Uterus (tissue), 4 donors: ENCODE measurements around the gene LINGO1. TPM values are rescaled to one million over a fixed set of nuclear protein-coding genes. Genes with fewer than 3 reads are reported as not detected.

Experiments
- DNase-seq, 2 donors: peaks; one replicate each; pipeline ENCODE4 v3.0.0-alpha.2; 2019 to 2020
- H3K27ac ChIP-seq, 2 donors: fragments of 200-600 bp; sonication (generic); 1 replicate in 1 of 2; 2 replicates in 1 of 2; pipeline ENCODE4 v1.5.1; 2016 to 2018
- H3K27me3 ChIP-seq, 2 donors: fragments of 200-600 bp; sonication (generic); one replicate each; pipeline ENCODE4 v1.5.1; 2018 to 2019; ENCODE audit warnings: control low read depth in 1 of 2
- H3K36me3 ChIP-seq, 2 donors: fragments of 200-600 bp; sonication (generic); one replicate each; pipeline ENCODE4 v1.5.1; 2019; ENCODE audit warnings: control low read depth in 1 of 2
- H3K4me1 ChIP-seq, 2 donors: fragments of 200-600 bp; sonication (generic); one replicate each; pipeline ENCODE4 v1.5.1; 2018 to 2019; ENCODE audit warnings: control low read depth in 1 of 2
- H3K4me3 ChIP-seq, 2 donors: fragments of 200-600 bp; sonication (generic); 1 replicate in 1 of 2; 2 replicates in 1 of 2; pipeline ENCODE4 v1.5.1; 2018 to 2019; ENCODE audit warnings: mild to moderate bottlenecking in 1 of 2
- H3K9me3 ChIP-seq, 2 donors: fragments of 200-600 bp; sonication (generic); one replicate each; pipeline ENCODE4 v1.5.1; 2019; ENCODE audit warnings: control low read depth in 1 of 2
- CTCF ChIP-seq, 4 experiments: fragments of 200-600 bp in 2 of 4; fragments of 450-650 bp in 2 of 4; sonication (generic) in 2 of 4; IDR thresholded peaks; one replicate each; pipeline ENCODE4 v1.5.1; 2016 to 2019; ENCODE audit warnings: antibody characterized with exemption in 4 of 4, mild to moderate bottlenecking in 2 of 4, moderate library complexity in 1 of 4
- POLR2A ChIP-seq, 2 donors: fragments of 450-650 bp; IDR thresholded peaks; one replicate each; pipeline ENCODE4 v1.6.1; 2016; ENCODE audit warnings: antibody characterized with exemption in 2 of 2, mild to moderate bottlenecking in 1 of 2, moderate library complexity in 1 of 2
- intact Hi-C: fragments of 100-400 bp; cut with DNase I; formaldehyde crosslinking; loops from one replicate; pipeline ENCODE4 v1.15.1; 2023; ENCODE audit warnings: low total_unique reads
- total RNA-seq, 4 donors: library from RNA; depleted of rRNA in 3 of 4; stranded (reverse); fragments of >200 nt in 3 of 4; gene quantifications; one replicate each; pipeline versions ENCODE4 v1.1.0 to v1.2.4, GENCODE V29; 2014 to 2023
- donor health status: DM: yes; HTN: yes; CAD: no.

The LINGO1 gene
- total RNA-seq, 4 donors from 2014 or later: 0.26 to 9.6 (median 8.4) TPM; not detected in 1

GRCh38 chr15:77620960-77621647, 11.6 kb downstream of the LINGO1 start:
- DNase-seq: no peak
- Histone ChIP-seq H3K27me3 (no peaks in the 10 kb centered on the region), H3K27ac (no peak overlapping the region), H3K4me3 (no peak overlapping the region), H3K4me1 (no peaks in the 10 kb centered on the region), H3K9me3 (no peaks in the 10 kb centered on the region), H3K36me3 (no peaks in the 10 kb centered on the region)
- intact Hi-C loops: no loop called here
- no peak for TF ChIP-seq POLR2A (IDR thresholded peaks at IDR 0.05)
- TF ChIP-seq CTCF (IDR thresholded peaks at IDR 0.05): no peak

GRCh38 chr15:77620297-77620696, 12.4 kb downstream of the LINGO1 start:
- DNase-seq: no peak
- no peaks in the 10 kb centered on the region for H3K9me3 ChIP-seq
- H3K27me3 ChIP-seq: no peaks in the 10 kb centered on the region
- intact Hi-C loops: no loop called here
- no peak overlapping the region for H3K27ac ChIP-seq
- H3K4me3 ChIP-seq: no peak overlapping the region
- TF ChIP-seq POLR2A (IDR thresholded peaks at IDR 0.05) (no peak), CTCF (IDR thresholded peaks at IDR 0.05) (no peak)
- no peaks in the 10 kb centered on the region for H3K36me3 ChIP-seq
- H3K4me1 ChIP-seq: no peaks in the 10 kb centered on the region

- Histone ChIP-seq H3K4me3 (no peak overlapping the region), H3K36me3 (no peaks in the 10 kb centered on the region), H3K9me3 (no peaks in the 10 kb centered on the region), H3K27me3 (no peaks in the 10 kb centered on the region), H3K27ac (no peak overlapping the region), H3K4me1 (no peaks in the 10 kb centered on the region)
- TF ChIP-seq CTCF (IDR thresholded peaks at IDR 0.05): no peak
- no peak for TF ChIP-seq POLR2A (IDR thresholded peaks at IDR 0.05)
- intact Hi-C loops: no loop called here
- no peak for DNase-seq
These were observed 12.8 kb downstream of the LINGO1 start for GRCh38 chr15:77619883-77620282.

GRCh38 chr15:77617476-77618230, 15.1 kb downstream of the LINGO1 start:
- Histone ChIP-seq H3K4me3 (no peak overlapping the region), H3K36me3 (no peaks in the 10 kb centered on the region), H3K9me3 (no peaks in the 10 kb centered on the region), H3K27ac (no peak overlapping the region), H3K27me3 (no peaks in the 10 kb centered on the region), H3K4me1 (no peaks in the 10 kb centered on the region)
- intact Hi-C loops: no loop called here
- no peak for DNase-seq
- TF ChIP-seq CTCF (IDR thresholded peaks at IDR 0.05) (no peak), POLR2A (IDR thresholded peaks at IDR 0.05) (no peak)

GRCh38 chr15:77616072-77616471, 16.6 kb downstream of the LINGO1 start:
- TF ChIP-seq POLR2A (IDR thresholded peaks at IDR 0.05): no peak
- no peak for TF ChIP-seq CTCF (IDR thresholded peaks at IDR 0.05)
- H3K36me3 ChIP-seq: no peaks in the 10 kb centered on the region
- no peaks in the 10 kb centered on the region for H3K4me1 ChIP-seq
- no peaks in the 10 kb centered on the region for H3K9me3 ChIP-seq
- no peak for DNase-seq
- intact Hi-C loops: no loop called here
- H3K4me3 ChIP-seq: no peak overlapping the region
- H3K27me3 ChIP-seq: no peaks in the 10 kb centered on the region
- H3K27ac ChIP-seq: no peak overlapping the region
